HepG2 (cell line): Measurements from ENCODE around the gene RASA1. TPM values are rescaled to one million over a fixed set of nuclear protein-coding genes. Genes with fewer than 3 reads are reported as not detected.

Experiments used
- ATAC-seq: fragments of 200-7000 bp; cut with Tn5 transposase; 3 replicates; pipeline ENCODE4 v1.9.1; 2020; ENCODE audit warnings: mild to moderate bottlenecking, moderate library complexity
- BruUV-seq: library from RNA; stranded (reverse); fragments of 400-500 nt; replicated peaks from 2 replicates; lab custom pipeline; 2021; lab: Mats Ljungman, UMichigan
- CTCF ChIA-PET: fragments of 300-600 bp; formaldehyde crosslinking; extraction: SDS; loops from one replicate; lab custom pipeline; 2021; ENCODE audit warnings: low total read pairs, inconsistent platforms, low intra/inter-chr PET ratio; lab: Yijun Ruan, JAX
- POLR2A ChIA-PET: fragments of 350-600 bp; sonication (Branson Sonifier 250); formaldehyde crosslinking; loops from one replicate; lab custom pipeline; 2020; ENCODE audit warnings: antibody characterized with exemption, inconsistent platforms; lab: Yijun Ruan, JAX
- DNase-seq: peaks from one replicate; pipeline ENCODE4 v3.0.0-alpha.2; 2015; ENCODE audit warnings: low spot score
- FAIRE-seq: peaks from 3 replicates; lab custom pipeline; 2011; peaks lifted over from hg19 to GRCh38; lab: Jason Lieb, UNC
- H2AFZ ChIP-seq: one replicate; pipeline ENCODE4 v1.6.1; 2011; ENCODE audit warnings: low read length, inconsistent platforms
- H3K27ac ChIP-seq: fragments of 300-600 bp; 3 replicates; pipeline ENCODE4 v1.8.0; 2011; ENCODE audit warnings: mixed run types, mild to moderate bottlenecking, mixed read lengths, low read length, inconsistent platforms; ENCODE audit not compliant: insufficient read depth; ENCODE audit errors: extremely low read length
- H3K27me3 ChIP-seq, 2 experiments: fragments of 200-600 bp in 1 of 2; 2 replicates in 1 of 2; 3 replicates in 1 of 2; pipeline versions ENCODE4 v1.6.0 to v1.8.0; 2011; ENCODE audit warnings: low read length in 2 of 2, mild to moderate bottlenecking in 2 of 2, moderate library complexity in 2 of 2, inconsistent platforms in 1 of 2; ENCODE audit not compliant: insufficient read depth in 2 of 2, control insufficient read depth in 1 of 2
- H3K36me3 ChIP-seq, 2 experiments: fragments of 200-600 bp in 1 of 2; replicated peaks in 1 of 2; 2 replicates in 1 of 2; 3 replicates in 1 of 2; pipeline versions ENCODE4 v1.5.1 to v1.8.0; 2011; ENCODE audit warnings: low read length in 2 of 2, inconsistent platforms in 1 of 2; ENCODE audit not compliant: insufficient read depth in 2 of 2, control insufficient read depth in 1 of 2
- H3K4me1 ChIP-seq: 2 replicates; pipeline ENCODE4 v1.5.1; 2012; ENCODE audit warnings: low read length, inconsistent platforms; ENCODE audit not compliant: insufficient read depth
- H3K4me2 ChIP-seq: 2 replicates; pipeline ENCODE4 v1.6.0; 2011; ENCODE audit warnings: low read depth, low read length, inconsistent platforms
- H3K4me3 ChIP-seq, 3 experiments: fragments of 200-600 bp in 1 of 3; sonication (generic), shearing (Covaris generic) in 1 of 3; replicated peaks in 1 of 3; 2 replicates each; pipeline ENCODE4 v1.5.1; 2011 to 2016; ENCODE audit warnings: low read length in 3 of 3, inconsistent platforms in 2 of 3, low read depth in 2 of 3, mild to moderate bottlenecking in 2 of 3, control low read depth in 1 of 3, mixed read lengths in 1 of 3; ENCODE audit not compliant: insufficient read depth in 1 of 3
- H3K79me2 ChIP-seq: one replicate; pipeline ENCODE4 v1.6.1; 2011; ENCODE audit warnings: low read length, inconsistent platforms; ENCODE audit not compliant: insufficient read depth
- H3K9ac ChIP-seq: 2 replicates; pipeline ENCODE4 v1.6.0; 2011; ENCODE audit warnings: mild to moderate bottlenecking, low read depth, low read length, inconsistent platforms; ENCODE audit not compliant: insufficient read depth
- H3K9me3 ChIP-seq: 2 replicates; pipeline ENCODE4 v1.5.1; 2012; ENCODE audit warnings: mild to moderate bottlenecking, low read length
- H4K20me1 ChIP-seq: 2 replicates; pipeline ENCODE4 v1.6.0; 2011; ENCODE audit warnings: inconsistent platforms, mild to moderate bottlenecking, low read length, moderate library complexity; ENCODE audit not compliant: insufficient read depth
- EED ChIP-seq: sonication (generic); formaldehyde crosslinking; IDR thresholded peaks from 2 replicates; pipeline ENCODE4 v1.5.0; 2020; ENCODE audit warnings: mild to moderate bottlenecking, missing genetic modification reagents
- GMEB1 ChIP-seq: sonication (generic); formaldehyde crosslinking; IDR thresholded peaks from 2 replicates; pipeline ENCODE4 v1.5.1; 2020; ENCODE audit warnings: missing genetic modification reagents, mild to moderate bottlenecking, borderline replicate concordance
- KAT7 ChIP-seq: IDR thresholded peaks from 2 replicates; pipeline ENCODE4 v1.6.1; 2018; ENCODE audit warnings: borderline replicate concordance, missing compliant biosample characterization
- MZF1 ChIP-seq: sonication (generic); formaldehyde crosslinking; IDR thresholded peaks from 2 replicates; pipeline ENCODE4 v1.8.1; 2023; ENCODE audit warnings: mild to moderate bottlenecking, missing genetic modification reagents, borderline replicate concordance
- POLR2A ChIP-seq, 2 experiments: IDR thresholded peaks; 2 replicates each; pipeline ENCODE4 v1.6.1; 2011; ENCODE audit warnings: low read depth in 2 of 2, low read length in 2 of 2, mild to moderate bottlenecking in 1 of 2, moderate library complexity in 1 of 2; ENCODE audit not compliant: insufficient read depth in 1 of 2
- PRDM10 ChIP-seq: sonication (generic); formaldehyde crosslinking; IDR thresholded peaks from 2 replicates; pipeline ENCODE4 v1.4.0; 2020; ENCODE audit warnings: low read depth, missing genetic modification reagents
- SAP130 ChIP-seq: IDR thresholded peaks from 2 replicates; pipeline ENCODE4 v1.6.1; 2016; ENCODE audit warnings: low read depth
- SIX4 ChIP-seq: sonication (generic); formaldehyde crosslinking; IDR thresholded peaks from 2 replicates; pipeline ENCODE4 v1.4.0; 2020; ENCODE audit warnings: missing genetic modification reagents
- SRSF1 ChIP-seq: fragments of 200-400 bp; formaldehyde crosslinking; optimal IDR thresholded peaks from 2 replicates; pipeline ENCODE3; 2017; ENCODE audit warnings: mild to moderate bottlenecking, low read depth, low read length, moderate library complexity
- ZBTB14 ChIP-seq: sonication (generic); formaldehyde crosslinking; IDR thresholded peaks from 2 replicates; pipeline ENCODE4 v1.4.0; 2020; ENCODE audit warnings: missing genetic modification reagents
- ZNF143 ChIP-seq: sonication (generic); formaldehyde crosslinking; IDR thresholded peaks from 2 replicates; pipeline ENCODE4 v1.4.0; 2020; ENCODE audit warnings: missing genetic modification reagents
- ZNF746 ChIP-seq: sonication (generic); formaldehyde crosslinking; IDR thresholded peaks from 2 replicates; pipeline ENCODE4 v1.8.0; 2022; ENCODE audit warnings: mild to moderate bottlenecking, missing genetic modification reagents
- ZNF777 ChIP-seq: sonication (generic); formaldehyde crosslinking; IDR thresholded peaks from 2 replicates; pipeline ENCODE4 v1.4.0; 2020; ENCODE audit warnings: missing genetic modification reagents
- ZNF784 ChIP-seq: sonication (generic); formaldehyde crosslinking; IDR thresholded peaks from 2 replicates; pipeline ENCODE4 v1.5.1; 2020; ENCODE audit warnings: missing genetic modification reagents, mild to moderate bottlenecking, borderline replicate concordance
- WGBS: methylation state at CpG from one replicate; pipeline ENCODE4 v1.1.6; 2017; ENCODE audit warnings: low lambda C conversion rate; 5-methylcytosine and 5-hydroxymethylcytosine counted together
- in situ Hi-C: cut with HindIII; loops from 2 replicates; pipeline ENCODE4 v1.10.0; 2017; ENCODE audit warnings: low pct_unique_long_range_greater_than_20kb; ENCODE audit not compliant: extremely low pct_ligation_motif_present
- intact Hi-C: fragments of 100-400 bp; cut with micrococcal nuclease; formaldehyde crosslinking; loops from one replicate; pipeline ENCODE4 v1.10.0; 2022; ENCODE audit not compliant: unreplicated experiment
- polyA plus RNA-seq, 8 experiments: library from polyadenylated mRNA; depleted of rRNA in 3 of 8; stranded (reverse) in 7 of 8; unstranded in 1 of 8; fragments of >200 nt; fragmentation: Illumina TruSeq in 4 of 8; extraction: Trizol in 4 of 8; gene quantifications; 2 replicates each; pipeline versions ENCODE4 v1.2.1 to v1.2.3, GENCODE V29; 2011 to 2016; ENCODE audit warnings: low read depth in 4 of 8, missing spikeins in 1 of 8, mixed read lengths in 1 of 8; ENCODE audit not compliant: insufficient read depth in 1 of 8
- total RNA-seq, 5 experiments: library from RNA; depleted of rRNA; stranded (reverse); fragments of >200 nt; fragmentation: Illumina TruSeq; extraction: Trizol; gene quantifications; 2 replicates each; pipeline ENCODE4 v1.2.3, GENCODE V29; 2016; ENCODE audit warnings: low read depth in 1 of 5
- TF ChIP-seq, protein P1 (sequence below): IDR thresholded peaks from 2 replicates; pipeline ENCODE4 v1.6.1; 2012; ENCODE audit warnings: inconsistent platforms

The RASA1 gene
- total and polyA plus RNA-seq, 2 of the 13 experiments (the other 11 are each of a cell fraction or from before 2014, with no cell fraction given): 19.5 to 20.5 TPM

- H3K79me2 ChIP-seq: peaks cover 25% of the 10 kb centered on the region
- peaks cover 1 to 22% of the 10 kb centered on the region in 2 experiments for H3K36me3 ChIP-seq
- peak overlapping the region; percentile 93 for H3K9ac ChIP-seq
- H3K4me2 ChIP-seq: peak overlapping the region; percentile 81
- in situ Hi-C loops (loop anchor here (25.0 kb wide), 1 partner anchor 1275 kb away; no protein-coding TSS in a partner anchor), intact Hi-C loops (loop anchor here (5.0 kb wide), 1 partner anchor 145 kb away; the partner anchor contains the start of gene RASA1)
- H3K4me1 ChIP-seq: peaks cover 19% of the 10 kb centered on the region
- POLR2A ChIA-PET: interaction anchor here (0.8 to 2.4 kb wide), 2 partner anchors 21 to 144 kb away, joined by 3 to 17 read pairs; partner anchors contain the start of gene RASA1
- H2AFZ ChIP-seq: peak overlapping the region; percentile 82
- peak; percentile 50 for FAIRE-seq
- peak; percentile 33 for DNase-seq
- BruUV-seq: TSS peak; percentile 79
- H3K27ac ChIP-seq: peak overlapping the region; percentile 90
- H3K4me3 ChIP-seq: peak overlapping the region; percentile 72 to 98 (median 95)
- 1% methylated on average over 29 of the region's 29 CpGs for WGBS
- H3K27me3 ChIP-seq: no peaks in the 10 kb centered on the region; a peak in 1 of 5 replicates
- ATAC-seq: peak; percentile 59
- no peaks in the 10 kb centered on the region for H3K9me3 ChIP-seq
- no peaks in the 10 kb centered on the region for H4K20me1 ChIP-seq
- CTCF ChIA-PET: no interaction called here
- TF ChIP-seq ZNF784 (no peak), ZNF777 (CRISPR knock-in tag) (peak; percentile 78; the same call in 1 of the 2 replicates), KAT7 (CRISPR knock-in tag) (peak; percentile 84), SRSF1 (peak; percentile 72), SAP130 (CRISPR knock-in tag) (peak; percentile 17), GMEB1 (CRISPR knock-in tag) (no peak), MZF1 (no peak), ZBTB14 (CRISPR knock-in tag) (no peak), SIX4 (no peak), POLR2A (IDR thresholded peaks at IDR 0.05; ENCODE audit: insufficient read depth in 1 of 2, low read depth in 2 of 2, low read length in 2 of 2) (peak in 1 of 2 experiments; percentile 26; a peak in 1 of 4 replicates), ZNF143 (CRISPR knock-in tag) (peak; percentile 51; the same call in 1 of the 2 replicates), PRDM10 (CRISPR knock-in tag) (peak; percentile 57; the same call in 1 of the 2 replicates), ZNF746 (0 out of 2 replicates have a peak, but pooled peaks have one; percentile 11), EED (CRISPR knock-in tag) (0 out of 2 replicates have a peak, but pooled peaks have one; percentile 65)
- TF ChIP-seq, protein P1, sequence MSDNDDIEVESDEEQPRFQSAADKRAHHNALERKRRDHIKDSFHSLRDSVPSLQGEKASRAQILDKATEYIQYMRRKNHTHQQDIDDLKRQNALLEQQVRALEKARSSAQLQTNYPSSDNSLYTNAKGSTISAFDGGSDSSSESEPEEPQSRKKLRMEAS: peak; percentile 24; the same call in 1 of the 2 replicates
These were observed 144.4 kb downstream of the RASA1 start for GRCh38 chr5:87411973-87412629.
